COR-L47 (cell line): ENCODE results near the gene MLPH.
"Not testable (repeated sequence)": the region's sequence is repeated elsewhere in the genome, so short reads cannot be mapped to it uniquely, and the experiment has no call there.

Experiments used
- DNase-seq: peaks from one replicate; lab custom pipeline; 2025; lab: John Stamatoyannopoulos, UW

The MLPH gene

DNA sequence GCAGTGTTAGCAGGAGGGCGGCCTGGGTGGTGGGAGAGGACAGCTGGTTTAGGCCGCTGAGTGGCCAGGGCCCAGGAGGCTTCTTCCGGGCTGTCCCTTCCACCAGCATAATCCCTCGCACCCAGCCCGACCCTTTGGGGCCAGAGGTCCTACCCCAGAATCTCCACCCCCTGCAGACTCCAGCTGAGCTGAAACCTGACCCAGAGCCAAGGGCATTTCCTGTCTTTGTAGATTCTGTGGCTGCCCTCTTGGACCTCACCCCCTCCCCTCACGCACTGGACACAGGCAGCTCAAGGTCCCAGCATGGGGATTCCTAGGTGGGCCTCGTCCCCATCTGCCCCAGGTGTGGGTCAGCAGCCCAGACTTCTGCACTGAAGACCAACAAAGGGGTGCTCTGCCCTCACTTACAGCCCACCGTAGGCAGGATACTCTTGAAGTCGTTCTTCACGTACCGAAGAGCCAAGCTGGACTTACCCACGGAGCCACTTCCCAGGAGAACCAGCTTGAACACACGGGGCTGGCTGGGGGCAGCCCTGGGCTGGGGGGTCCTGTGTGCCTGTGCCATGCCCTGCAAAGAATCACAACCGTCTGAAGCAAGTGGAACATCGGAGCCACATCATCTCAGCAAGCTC is 98.7 kb downstream of the MLPH start:
- DNase-seq: no peak

DNA sequence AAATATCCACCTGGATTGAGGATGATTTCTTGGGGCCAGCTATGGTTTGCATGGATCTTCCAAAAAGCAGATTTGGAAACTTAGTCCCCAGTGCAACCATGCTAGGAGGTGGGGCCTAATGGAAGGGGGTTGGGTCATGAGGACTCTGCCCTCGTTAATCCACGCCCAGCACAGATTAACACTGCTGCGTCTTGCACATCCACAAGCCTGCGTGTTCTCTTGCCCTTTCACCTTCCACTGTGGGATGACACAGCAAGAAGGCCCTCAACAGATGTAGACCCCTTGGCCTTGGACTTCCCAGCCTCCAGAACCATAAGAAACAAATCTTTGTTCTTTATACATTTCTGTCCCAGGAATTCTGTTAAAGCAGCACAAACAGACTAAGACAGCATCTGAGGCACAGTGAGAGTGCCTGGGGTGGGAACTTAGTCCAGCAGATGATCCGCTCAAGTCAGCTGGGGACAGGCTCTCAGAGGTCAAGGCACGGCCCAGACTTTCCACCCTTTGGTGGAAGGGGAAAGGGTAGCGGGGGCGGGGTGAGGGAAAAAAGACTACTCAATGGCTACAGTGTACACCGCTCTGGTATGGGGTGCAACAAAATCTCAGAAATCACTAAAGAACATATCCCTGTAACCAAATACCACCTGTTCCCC is 101.1 kb downstream of the MLPH start:
- DNase-seq: no peak

DNA sequence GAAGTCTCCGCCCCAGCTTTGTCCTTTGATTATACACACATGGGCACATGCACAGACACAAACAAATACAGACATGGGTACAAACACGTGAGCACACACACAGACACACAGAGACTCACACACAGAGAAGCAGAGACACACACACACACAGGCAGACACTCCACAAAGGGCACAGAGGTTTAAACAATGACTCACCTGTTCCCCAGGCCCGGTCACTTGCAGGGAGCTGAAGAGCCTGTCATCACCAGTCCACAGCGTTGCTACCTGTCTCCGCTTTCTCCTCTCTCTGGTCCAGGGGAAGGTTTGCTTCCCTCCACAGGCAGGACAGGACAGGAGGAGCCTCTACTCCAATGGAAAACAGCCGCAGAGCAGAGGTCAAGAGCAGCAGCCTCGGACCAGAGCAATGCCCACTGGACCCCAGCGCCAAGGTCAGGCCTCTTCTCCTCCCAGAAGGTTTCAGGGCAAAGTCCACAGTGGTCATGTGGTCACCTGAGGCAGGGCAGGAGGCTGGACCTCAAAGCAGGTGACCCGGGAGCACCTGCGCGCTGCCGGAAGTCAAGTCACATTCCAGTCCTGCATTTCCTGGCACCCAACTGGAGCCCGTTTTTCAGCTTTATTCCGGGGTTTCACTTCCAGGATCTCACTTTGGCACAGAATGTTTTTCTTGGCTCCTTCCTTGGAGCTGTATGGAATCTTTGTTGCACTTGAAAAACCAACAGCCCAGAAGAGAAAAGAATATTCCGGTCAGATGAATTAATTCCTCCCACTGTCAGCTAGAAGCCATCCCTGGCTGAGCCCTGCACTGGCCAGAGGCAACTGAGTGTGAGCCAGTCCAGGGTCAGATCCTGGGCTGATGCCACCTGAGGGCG is 103.5 kb downstream of the MLPH start, which contains the start of gene RAB17:
Gene RAB17 (minus strand): TSS at position 463 of the 869 bp plus-strand sequence. CDS start 4,580 bp downstream, outside the sequence.
- no peak for DNase-seq

DNA sequence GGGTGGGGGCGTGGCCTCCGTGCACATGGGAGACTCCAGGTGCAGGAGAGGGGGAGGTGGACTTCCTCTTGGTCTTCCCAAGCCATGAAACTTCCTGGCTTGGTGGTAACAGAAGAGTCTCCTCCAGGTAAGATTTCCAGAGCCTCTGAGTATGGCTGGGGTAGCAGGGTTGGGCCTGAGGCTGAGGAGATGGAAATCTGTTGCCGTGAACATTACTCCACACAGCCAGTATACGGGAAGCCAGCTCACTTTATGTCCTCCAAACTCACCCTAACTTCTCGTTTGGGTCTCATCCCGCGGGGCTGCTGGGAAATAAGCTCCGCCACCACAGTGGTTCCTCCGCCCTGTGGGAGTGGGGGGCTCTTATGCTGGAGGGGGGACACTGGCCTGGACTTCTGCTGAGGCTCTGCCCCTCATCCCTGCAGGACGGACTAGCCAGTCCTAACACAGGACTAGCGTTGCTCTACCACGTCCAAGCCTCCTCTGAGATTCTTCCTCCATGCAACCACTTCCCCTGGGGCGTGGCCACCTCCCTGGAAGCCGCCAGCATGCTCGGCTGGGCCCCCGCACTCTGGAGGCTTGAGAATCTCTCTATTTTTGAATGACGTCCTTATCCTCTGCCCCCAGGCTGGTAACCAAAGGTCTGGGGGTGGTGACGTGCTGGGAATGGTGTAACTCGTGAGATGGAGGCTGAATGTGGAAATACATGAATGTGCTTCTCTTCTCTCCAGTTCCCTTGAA is 104.3 kb downstream of the MLPH start:
- peak; percentile 51 for DNase-seq

DNA sequence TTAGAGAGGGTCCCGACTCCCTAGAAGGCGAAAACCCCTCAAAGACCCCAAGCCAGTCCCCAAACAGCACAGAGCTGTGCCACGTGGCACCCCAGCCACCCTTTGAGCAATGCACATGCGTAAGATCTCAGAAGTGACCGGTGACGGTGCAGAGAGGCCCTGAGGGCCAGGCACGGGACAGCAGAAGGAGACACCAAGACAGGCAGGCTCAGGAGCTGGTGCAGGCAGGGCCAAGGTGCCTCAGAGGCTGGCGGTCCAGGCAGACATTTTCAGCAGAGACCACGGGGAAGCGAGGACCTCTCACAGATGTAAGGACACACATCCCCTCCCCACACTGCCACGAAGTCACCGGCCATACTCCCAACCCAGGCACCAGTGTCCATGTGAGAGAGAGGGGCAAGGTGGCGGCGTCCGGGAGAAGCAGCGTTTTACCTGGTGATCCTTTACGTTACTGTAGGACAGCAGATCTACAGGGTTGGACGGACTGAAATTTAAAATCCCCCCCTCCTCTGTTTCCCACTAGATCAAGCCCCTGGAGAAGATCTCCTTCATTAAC is 105.5 kb downstream of the MLPH start:
- DNase-seq: no peak

DNA sequence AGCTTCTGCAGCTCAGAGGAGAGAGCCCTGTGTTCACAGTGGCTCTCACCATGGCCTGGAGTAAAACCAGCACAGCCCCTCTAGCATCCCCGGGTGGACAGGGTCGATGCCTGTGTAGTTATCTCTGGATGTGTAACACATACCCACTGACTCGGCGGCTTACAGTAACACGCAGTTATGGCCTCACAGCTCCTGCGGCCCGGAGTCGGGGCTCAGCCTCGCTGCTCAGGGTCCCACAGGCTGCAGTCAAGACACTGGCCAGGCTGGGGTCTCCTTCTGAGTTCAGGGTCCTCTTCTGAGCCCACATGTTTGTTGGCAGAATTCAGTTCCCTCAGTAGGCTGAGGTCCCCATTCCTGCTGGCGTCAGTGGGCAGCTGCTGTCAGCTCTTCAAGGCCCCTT is 106.0 kb downstream of the MLPH start:
- DNase-seq: no peak

DNA sequence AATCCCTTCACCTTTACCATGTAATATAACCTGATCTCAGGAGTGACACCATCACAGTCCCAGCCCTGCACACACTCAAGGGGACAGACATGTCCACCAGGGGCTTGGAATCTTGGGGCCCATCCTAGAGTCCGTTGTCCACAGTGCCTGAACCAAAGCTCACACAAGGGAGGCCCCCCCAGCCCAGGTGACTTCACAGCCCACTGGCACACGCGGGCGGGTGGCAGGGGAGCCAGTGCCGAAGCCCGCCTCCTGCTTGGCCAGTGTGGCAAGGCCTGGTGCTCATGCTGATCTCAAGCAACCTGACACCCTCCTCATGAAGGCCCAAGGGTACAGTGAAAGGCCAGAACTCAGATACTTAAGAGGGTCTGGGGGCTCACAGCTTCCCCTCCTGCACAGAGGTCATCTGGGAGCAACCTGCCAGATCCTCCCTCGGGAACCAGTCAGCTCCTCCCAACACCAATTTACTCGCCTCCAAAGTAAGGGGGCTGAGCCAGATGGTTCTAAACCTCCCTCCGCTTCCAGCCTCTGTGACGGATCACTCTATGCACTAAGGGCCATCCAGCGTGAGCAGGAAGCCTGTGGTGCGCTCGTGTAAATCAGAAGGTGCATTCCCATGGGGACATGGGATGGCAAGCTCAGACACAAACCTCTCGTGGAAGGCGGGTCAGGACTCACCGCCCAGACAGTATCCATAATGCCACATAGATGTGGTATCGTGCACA is 106.7 kb downstream of the MLPH start:
- no peak for DNase-seq

DNA sequence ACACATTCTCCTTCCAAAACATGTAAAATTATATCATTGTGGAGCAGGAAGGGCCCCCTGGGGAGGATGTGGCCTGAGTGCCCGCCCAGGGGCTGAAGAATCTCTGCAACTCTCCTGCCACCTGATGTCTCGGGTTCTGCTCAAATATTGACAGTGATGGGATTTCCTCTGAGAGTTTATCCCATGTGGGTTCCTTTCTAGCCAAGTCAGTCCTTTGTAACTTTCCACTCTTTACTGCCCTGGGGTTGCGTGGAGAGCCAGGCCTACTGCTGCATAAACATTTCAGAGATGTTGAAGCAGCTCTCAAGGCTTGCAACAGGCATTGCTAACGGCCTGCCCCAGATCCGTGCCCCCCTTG is 107.4 kb downstream of the MLPH start:
- no peak for DNase-seq

DNA sequence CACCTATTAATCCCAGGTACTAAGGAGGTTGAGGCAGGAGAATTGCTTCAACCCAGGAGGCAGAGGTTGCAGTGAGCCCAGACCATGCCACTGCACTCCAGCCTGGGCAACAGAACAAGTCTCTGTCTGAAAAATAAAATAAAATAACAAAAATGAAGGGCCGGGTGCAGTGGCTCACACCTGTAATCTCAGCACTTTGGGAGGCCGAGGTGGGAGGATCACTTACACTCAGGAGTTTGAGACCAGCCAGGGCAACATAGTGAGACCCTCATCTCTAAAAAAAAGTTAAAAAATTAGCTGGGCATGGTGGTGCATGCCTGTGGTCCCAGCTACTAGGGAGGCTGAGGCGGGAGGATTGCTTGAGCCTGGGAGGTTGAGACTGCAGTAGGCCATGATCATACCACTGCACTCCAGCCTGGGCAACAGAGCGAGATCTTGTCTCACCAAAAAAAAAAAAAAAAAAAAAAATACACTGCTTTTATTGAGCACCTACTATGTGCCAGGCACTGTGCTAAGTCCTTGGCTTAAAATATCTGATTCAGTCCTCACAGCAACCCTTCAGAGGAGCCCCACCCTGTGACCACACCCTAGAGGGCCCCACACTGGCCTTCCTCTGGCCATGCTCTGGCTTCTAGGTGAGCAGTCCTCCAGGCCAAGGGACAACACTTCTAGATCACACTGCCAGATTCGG is 108.9 kb downstream of the MLPH start:
- DNase-seq: not testable (repeated sequence)

DNA sequence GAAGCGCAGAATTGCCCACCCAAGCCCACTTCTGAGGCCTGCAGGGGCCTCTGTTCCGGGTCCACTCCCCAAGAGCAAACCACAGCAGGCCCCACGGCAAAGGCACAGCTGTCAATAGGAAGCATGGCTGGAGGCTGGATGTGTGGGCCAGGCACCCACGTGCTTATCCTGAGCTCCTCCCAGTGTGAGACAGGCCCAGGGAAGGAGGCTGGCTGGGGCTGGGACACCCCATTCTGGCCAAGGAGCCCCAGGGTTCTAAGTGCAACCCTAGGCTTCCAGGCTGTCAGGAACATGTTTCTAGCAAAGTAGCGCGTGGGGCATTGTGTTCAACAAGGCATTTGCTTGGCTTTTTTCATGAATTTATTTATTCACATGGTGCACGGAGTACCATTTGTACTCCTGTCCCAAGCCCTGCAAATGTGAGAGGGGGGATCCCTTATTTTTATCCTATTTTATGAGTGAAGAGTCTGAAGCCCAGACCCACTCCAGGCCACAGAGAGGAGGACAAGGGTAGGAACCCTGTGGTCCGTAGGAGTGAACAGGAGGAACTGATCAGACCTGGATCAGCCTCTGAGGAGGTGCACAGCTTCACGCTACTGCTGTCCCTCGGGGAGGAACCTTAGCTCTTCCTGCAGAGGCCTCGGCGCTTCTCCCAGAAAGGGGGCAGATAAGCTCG is 109.6 kb downstream of the MLPH start:
- DNase-seq: no peak

DNA sequence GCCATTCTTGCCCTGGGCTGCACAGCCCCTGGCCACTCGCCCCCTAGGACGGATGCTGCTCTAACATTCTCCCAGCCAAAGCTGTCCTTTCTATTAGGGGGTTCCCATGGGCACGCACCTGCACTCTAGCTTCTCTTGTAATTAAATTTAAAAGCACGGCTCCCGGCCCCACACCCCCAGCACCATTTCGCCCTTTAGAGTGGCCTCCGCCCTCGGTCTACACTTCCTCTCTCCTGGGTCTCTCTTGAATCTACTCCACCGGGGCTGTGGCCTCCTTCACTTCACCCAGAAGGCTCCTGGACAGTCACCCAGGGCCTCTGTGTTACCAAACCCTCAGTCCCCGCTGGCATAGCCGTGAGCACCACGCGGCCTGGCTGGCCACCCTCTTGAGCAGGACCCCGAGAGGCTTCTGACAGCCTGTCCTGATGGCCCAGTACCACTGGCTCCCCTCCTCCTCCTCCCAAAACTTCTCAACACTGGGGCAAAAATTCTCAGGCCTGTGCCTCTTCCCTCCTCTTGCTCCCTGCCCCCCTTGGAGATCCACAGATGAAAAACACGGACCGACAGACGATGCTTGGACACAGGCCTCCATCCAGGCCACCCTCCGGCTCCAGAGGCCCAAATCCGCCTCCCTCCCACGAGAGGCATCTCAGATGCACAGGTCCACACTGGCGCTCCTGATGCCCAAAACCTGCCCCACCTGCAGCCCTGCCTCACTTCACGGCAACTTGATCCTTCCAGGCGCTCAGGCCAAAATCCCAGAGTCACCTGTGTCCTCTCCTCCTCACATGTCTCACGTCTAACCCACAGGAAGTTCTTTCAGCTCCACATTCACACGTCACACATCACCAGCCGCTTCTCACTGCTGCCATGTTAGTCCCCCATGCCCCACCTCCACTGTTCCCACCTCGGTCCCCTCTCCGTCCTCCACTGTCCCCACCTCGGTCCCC is 110.4 kb downstream of the MLPH start:
- no peak for DNase-seq

DNA sequence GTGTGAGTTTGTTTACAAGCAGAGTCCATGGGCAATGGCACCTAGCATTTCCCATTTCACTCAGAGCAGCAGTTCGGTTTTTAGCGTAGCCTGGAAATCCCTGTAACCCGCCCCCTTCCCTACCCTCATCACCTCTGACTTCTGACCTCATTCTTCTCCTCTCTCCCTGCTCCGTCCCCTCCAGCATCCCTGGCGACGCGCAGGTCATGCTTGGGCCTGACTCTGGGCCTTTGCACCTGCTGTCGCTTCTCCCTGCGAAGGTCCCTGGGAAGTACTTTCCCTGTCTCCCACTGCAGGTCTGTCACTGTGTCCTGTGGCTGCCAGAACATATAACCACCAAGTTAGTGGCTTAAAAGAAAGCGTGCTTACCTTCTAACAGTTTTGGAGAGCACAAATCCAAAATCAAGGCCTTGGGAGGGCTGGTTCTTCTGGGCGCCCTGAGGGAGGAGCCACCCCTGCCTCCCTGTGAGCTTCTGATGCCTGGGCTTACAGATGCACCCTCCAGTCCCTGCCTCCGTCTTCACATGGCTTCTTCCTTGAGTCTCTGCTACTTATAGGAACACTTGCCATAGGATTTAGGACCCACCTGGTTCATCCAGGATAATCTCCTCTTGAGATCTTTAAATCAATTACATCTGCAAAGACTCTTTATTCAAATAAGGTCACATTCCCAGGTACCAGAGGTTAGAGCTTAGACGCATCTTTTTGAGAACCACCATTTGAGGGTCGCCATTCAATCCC is 111.6 kb downstream of the MLPH start:
- DNase-seq: no peak

DNA sequence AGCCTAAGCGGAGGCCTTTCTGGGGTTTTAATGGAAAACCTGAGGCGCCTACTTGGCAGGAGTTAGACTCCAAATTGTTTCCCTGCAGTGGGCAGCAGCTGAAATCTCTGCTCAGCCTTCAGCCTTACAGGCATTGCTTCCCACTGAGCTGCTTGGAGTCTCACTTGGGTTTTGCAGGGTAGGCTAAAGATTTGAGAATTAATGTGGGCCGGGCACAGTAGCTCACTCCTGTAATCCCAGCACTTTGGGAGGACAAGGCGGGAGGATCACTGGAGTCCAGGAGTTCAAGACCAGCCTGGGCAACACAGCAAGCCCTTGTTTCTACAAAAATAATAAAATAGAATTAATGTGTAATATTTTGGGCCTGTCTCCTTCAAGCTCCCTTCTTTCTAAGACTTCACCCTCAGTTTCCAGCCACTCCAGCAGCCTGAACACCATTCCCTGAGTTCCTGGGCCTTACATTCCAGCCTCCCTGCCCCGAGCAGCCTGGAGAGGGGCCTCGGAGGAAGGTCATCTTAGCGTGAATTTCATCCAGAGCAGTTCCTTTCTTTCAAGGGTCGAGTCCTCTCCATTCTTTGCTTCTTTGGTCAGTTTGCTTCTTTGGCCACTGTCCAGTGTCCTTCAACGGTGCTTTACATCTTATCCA is 112.5 kb downstream of the MLPH start:
- no peak for DNase-seq

DNA sequence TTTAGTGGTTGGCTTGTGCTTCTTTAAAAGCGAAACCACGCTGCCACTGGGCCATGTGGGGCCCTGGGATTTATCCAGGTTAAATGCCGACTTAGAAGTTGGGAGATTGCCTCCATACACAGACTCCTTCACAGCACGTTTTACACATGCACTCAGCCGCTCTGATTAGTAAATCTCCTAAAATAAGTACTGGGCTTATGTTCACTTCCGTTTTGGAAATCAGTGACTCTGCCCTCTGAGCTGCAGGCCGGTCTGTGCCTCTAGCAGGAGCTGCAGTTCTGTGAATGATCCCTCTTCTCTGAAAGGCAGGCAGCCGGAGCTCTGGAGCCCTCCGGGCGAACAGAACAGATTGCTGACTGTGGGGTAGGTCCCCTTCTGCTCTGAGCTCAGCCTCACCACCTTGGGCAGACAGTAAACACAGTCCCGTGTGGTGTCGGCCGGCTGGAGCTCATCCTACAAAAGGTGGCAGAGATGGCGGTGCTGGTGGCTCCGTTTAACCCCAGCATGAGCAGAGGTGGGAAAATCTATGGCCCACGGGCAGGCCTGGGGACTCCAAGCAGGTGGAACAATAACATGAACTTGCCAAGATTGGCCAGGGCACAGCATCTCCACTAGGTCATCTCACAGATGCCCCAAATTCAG is 113.3 kb downstream of the MLPH start:
- no peak for DNase-seq

DNA sequence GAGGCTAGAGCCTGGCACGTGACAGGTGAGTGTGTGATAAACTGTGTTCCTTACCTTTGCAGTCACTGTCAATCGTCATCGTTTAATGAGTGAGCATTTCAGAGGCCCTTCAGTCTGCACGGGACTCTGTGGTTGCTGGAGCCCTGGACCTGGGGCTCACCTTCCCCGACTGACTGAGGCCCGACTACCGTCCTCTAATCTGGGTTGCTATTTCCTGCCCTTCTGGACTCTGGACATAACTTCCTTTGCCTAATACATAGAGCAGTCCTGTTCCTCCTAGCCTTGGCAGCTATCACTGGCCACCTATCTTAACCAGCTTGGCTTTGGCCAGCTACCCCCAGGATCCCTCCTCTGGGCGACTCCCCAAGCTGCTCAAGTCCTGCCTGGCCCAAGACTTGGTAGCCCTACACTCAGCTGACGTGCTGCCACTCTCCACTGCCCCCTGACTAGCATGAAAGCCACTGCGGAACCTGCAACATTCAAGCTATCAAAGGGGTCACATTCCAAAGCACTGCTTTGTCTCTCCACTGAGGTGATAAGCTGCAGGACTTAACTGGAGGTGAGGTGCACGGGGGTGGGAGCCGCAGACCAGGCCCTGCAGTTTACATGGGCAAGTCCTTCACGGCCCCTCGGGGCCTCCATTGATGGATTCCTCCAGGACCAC is 114.5 kb downstream of the MLPH start:
- no peak for DNase-seq

DNA sequence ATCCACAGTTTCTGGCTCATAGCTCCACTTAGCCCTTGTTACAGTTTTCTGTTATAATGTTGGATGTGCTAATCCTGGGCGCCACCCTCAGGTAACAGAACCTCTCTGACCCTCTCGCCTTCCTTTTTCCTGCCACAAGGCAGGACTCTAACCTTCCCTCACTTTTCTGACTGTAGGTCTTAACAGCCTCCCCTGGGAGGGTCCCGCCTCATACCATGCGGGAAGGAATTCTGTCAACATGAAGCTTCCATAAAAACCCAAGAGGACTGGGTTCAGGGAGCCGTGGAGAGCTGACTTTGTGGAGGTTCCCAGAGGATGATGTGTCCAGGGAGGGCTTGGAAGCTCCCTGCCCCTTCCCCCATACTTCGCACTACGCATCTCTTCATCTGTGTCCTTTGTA is 115.4 kb downstream of the MLPH start:
- DNase-seq: no peak
